GM18498 (cell line): ENCODE data around the gene CLPSL1.

Source experiments
- ATAC-seq: cut with Tn5 transposase; IDR thresholded peaks from one replicate; pipeline ENCODE4 v1.9.1; 2021; ENCODE audit warnings: mild to moderate bottlenecking, moderate library complexity; ENCODE audit not compliant: unreplicated experiment

CLPSL1 gene

DNA sequence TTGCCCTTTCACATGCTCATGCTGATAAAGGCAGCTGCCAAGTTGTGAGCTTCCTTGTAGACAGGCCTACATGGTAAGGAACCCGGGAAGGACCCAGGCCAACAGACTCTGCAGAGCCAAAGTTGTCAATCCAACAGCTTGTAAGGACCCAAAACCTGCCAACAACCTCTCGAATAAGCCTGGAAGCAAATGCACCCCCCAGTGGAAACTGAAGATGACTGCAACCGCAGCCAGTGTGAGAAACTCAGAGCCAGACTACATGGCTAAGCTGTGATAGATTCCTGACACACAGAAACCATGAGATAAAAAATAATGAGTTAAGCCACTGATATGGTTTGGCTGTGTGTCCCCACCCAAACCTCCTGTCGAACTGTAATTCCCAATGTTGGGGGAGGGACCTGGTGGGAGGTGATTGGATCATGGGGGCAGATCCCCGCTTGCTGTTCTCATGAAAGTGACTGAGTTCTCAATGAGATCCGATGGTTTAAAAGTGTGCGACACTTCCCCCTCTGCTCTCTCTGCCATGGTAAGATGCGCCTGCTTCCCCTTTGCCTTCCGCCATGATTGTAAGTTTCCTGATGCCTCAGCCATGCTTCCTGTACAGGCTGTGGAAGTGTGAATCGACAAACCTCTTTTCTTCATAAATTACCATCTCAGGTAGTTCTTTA, 23.2 kb upstream of the CLPSL1 start:
- no peak for ATAC-seq

DNA sequence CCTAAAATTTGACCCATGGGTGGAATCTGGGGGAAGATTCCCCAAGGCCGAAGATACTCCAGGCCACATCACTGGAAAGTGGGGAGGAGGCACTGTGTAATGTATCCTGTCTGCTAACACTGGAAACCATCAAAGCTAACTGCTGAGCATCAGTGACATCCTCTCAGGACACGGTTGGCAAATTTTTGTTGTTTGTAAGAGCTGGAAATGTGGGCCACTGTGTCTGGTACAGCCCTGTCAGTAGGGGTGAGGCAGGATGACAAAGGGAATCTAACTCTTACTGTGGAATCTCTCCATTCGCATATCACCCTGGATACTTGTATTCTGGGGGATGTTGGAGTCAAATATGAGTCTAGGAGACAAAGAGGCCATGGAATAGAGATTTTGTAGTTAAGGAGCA, 21.4 kb upstream of the CLPSL1 start:
- no peak for ATAC-seq

DNA sequence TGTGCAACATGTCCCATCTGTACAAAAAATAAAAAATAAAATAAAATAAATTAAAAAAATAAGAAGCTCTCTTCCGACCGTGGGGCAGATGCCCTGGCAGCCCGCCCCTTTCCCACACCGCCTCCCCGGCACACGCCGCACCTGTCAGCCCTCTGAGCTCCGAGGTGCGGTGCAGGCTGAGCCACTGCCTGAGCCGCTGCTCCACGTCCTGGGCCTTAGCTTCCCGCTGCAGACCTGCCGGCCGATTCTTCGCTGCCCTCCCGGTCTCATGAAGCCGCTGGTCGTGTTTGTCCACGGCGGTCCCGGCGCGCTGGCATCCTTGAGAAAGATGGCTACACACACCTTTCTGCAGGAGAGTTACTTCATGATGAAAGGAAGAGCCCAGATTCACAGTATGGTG, 15.1 kb upstream of the CLPSL1 start:
- no peak for ATAC-seq

DNA sequence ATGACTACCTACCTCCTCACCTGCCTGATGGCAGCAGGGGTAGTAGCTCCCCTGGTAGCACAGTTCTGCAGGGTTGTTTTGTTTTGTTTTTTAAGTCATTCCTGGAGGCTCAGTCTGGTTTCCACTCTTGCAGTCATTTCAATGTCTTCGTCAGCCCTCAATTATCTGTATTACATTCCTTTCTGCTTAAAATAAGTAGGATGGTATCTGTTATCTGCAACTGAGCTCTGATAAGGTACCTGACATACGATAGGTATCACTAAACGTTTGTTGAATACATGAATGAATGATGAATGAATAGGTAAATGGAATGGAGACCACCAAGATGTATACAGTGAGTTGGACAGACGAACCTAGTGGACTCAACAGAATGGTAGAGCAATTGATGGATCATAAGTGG, 11.6 kb upstream of the CLPSL1 start:
- ATAC-seq, result no peak

DNA sequence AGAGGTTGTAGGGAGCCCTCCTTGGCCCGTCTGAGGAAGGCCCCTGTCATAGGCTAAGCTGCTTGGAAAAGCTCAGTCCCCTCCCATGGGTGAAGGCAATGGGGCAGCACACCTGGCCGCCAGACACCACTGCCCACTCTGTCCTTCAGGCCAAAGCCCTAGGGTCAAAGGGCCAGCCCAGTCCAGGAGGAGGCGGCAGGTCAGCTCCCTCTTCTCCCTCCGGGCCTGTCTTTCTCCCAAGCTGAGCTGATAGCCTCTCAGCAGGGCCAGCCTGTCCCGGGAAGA, 9.5 kb upstream of the CLPSL1 start:
- ATAC-seq, result no peak

DNA sequence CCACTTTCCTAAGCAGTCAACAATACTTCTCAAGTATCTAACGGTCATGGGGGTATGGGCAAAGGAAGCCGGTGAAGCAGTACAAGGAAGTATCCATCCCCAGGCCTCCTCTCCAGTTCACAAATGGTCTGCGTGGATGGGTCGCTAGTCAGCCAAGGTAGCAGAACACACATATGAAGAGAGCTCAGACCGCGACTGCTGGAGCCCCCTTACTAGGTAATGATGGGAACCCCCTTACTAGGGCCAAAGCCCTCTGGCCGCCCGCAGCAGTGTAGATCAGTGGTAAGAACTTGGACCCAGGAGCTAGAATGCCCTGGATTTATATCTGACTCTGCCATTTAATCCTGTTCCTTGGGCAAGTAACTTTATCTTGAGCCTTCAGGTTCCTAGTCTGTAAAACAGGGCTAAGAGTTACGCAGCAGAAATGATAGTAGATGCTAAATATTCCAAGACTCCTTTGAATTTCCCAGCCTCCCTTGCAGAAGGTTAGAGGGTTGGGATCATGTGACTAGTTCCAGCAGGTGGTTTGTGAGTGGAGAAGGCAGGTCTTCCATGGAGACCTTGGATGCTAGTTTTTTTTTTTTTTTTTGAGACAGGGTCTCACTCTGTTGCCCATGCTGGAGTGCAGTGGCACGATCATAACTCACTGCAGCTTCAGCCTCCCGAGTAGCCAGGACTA, 6.6 kb upstream of the CLPSL1 start:
- no peak for ATAC-seq

DNA sequence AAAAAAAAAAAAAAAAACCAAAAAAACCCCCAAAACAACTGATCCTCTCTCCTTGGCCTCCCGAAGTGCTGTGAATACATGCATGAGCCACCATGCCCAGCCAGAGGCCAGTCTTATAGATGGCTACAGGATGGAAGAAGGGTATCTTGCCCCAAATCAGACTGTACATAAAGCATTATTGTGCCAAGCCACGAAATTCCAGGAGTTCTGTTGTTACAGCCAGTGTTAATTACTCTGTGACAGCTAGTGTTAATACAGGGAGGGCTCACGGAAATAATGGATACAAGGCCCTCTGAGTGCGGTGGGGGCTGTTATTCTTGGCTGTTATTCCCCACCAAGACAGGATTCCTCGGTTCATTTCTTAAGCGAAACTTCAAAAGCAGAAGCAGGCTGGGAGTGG, 5.8 kb upstream of the CLPSL1 start:
- ATAC-seq, result no peak

DNA sequence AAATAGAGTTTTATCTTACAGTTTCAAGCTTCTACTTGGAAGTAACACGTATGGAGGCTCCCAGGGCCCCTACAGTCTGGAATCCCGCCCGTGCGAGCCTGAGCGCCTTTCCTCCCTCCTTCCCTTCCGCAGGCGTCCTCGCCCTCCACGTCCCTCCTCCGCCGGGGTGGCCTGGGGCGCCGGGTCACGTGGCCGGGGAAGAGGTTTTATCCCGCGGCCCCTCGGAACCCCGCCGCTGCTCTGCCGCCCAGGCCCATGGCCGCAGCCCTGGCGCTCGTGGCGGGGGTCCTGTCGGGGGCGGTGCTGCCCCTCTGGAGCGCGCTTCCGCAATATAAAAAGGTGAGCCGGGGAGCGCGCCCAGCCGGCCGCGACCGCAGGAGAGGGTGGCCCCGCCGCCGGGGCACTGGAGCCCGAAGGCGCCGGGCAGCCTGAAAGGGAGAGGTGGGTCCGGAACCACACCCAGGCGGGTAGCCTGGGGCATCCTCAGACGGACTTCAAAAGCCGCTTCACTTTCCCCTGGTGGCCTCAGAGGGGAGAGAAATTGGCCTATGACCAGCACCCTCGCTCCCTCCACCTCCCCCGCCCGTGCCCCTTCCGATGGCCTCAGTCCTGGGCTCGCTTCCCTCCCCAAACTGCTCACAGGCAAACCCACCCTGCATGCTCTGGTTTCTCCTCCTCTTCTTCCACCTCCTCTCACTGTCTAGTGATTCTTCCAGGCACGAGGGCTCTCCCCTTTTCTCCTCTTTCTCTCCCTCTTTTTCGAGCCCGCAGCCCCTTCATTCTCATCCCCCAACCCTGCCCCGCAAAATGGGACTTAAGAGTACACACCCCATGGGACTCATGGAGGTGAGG, 4.2 kb upstream of the CLPSL1 start, which contains the start of gene CLPSL2:
CLPSL2 (plus strand) TSS at position 235 of the 852 bp plus-strand sequence; CDS start at position 256, 21 bp downstream.
- no peak for ATAC-seq

DNA sequence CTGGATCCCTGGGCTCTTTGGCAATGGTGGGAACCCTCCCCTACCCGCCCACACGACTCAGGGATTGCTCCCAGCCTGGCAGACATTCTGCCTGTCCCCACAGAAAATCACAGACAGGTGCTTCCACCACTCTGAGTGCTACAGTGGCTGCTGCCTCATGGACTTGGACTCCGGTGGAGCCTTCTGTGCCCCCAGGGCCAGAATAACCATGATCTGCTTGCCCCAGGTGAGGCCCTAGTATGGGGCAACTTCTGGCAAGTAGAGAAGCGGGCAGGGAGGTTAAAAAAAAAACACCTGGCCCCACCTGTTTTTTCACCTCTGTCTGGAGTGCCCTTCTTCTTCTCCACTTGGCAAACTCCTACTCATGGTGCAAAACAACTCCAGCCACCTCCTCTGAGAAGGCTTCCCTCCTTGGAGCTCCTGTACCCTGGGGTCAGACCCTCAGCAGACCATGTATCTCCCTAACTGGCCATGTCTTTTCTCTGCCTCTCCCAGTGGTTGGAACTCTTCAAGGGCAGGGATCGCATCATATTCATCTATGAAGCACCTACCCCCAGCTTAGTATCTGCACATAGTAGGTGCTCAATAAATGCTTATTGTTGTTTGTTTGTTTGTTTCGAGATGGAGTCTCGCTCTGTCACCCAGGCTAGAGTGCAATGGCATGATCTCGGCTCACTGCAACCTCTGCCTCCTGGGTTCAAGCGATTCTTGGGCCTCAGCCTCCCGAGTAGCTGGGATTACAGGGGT, 3.3 kb upstream of the CLPSL1 start:
- no peak for ATAC-seq

DNA sequence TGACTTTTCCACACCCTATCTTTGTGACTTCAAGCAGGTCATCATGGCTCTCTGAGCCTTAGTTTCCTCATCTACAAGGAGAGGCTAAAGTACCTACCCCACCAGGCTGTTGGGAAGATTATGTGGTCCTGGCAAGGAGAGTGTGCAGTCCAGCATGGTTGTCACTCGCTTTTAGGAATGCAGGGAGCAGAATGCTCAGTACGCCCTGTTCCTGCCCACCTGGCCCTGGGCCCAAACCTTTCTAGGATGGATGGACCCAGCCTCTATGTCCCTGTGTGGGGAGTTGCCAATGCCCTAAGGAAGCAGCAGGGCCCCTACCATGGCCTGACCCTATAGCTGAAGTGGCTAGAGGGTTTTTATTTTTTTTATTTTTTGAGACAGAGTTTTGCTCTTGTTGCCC, 2.4 kb upstream of the CLPSL1 start:
- no peak for ATAC-seq

DNA sequence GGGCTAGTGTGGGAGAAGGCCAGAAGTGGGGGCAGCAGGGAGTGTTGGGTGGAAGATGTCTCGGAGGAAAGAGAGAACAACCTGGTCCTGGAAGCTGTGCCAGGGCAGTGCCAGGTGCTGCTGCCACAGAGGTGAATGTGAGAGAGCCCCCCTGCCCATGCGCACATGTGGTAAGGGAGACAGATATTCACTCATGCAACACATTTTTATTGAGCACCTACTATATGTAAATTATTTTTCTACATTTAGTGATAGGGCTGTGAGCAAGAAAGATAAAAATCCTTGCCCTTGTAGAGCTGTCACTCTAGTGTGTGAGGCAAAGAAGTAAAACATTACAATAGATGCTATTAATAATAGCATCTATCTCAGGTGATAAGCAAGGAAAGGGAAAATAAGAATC, 471 bp downstream of the CLPSL1 start:
- ATAC-seq, result no peak

DNA sequence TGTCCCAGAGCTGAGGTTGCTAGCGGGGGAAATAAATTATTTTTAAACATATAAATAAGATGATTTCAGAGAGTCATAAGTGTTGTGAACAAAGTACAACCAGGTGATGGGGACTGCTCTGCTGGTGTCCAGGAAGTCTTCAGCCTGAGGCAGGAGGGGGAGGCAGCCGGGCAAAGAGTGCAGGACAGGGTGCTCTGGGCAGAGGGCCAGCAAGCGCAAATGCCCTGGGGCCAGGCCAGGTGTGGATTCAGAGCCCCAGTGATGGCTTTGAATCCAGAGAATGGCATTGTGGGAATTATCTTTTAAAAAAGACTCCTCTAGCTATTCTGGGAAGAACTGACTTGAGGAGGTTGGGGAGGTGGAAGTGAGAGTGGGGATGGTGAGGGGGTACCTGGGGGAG, 1.6 kb downstream of the CLPSL1 start:
- no peak for ATAC-seq

DNA sequence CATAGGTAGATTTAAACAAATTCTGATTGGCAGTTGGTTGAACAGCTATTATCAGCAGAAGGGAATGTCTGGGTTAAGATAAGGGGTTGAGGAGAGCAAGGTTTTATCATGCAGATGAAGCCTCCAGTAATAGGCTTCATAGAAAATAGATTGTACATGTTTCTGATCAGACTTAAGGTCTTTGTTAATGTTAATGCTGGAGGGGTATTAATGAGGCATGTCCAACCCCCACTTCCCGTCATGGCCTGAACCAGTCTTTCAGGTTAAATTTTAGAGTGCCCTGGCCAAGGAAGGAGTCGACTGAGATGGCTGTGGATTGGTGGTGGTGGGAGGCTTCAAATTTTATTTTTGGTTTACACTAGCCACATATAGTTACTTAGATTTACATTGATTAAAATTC, 3.4 kb downstream of the CLPSL1 start:
- no peak for ATAC-seq

DNA sequence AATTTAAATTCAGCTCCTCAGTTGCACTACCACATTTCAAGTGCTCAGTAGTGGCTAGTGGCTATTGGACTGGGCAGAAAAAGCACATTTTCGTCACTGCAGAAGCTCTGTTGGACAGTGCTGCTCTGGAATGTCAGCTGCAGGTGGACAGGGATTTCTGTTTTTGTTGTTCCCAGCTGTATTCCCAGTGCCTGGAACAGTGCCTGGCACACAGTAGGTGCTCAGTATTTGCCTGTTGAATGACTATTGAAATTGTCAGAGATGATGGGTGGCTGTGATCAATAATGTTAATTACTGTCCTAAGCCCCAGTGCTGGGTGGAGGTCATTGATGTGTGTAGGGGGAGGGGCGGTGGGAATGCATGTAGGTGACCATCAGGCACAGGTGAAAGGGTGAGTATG, 5.5 kb downstream of the CLPSL1 start:
- no peak for ATAC-seq

DNA sequence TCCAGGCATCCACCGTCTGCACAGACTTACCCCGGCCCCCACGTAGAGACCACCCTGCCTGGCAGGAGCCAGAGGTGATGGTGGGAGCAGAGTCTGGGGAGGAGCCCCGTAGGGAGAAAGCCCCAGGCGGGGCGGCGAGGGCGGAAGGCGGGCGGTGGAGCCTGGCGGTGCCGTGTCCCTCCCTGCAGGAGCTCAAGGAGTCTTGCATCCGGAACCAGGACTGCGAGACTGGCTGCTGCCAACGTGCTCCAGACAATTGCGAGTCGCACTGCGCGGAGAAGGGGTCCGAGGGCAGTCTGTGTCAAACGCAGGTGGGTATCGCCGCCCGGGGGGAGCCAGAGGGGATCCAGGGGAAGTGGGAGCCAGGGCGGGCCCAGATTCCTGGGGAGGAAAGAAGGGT, 6.0 kb downstream of the CLPSL1 start:
- ATAC-seq, result no peak

DNA sequence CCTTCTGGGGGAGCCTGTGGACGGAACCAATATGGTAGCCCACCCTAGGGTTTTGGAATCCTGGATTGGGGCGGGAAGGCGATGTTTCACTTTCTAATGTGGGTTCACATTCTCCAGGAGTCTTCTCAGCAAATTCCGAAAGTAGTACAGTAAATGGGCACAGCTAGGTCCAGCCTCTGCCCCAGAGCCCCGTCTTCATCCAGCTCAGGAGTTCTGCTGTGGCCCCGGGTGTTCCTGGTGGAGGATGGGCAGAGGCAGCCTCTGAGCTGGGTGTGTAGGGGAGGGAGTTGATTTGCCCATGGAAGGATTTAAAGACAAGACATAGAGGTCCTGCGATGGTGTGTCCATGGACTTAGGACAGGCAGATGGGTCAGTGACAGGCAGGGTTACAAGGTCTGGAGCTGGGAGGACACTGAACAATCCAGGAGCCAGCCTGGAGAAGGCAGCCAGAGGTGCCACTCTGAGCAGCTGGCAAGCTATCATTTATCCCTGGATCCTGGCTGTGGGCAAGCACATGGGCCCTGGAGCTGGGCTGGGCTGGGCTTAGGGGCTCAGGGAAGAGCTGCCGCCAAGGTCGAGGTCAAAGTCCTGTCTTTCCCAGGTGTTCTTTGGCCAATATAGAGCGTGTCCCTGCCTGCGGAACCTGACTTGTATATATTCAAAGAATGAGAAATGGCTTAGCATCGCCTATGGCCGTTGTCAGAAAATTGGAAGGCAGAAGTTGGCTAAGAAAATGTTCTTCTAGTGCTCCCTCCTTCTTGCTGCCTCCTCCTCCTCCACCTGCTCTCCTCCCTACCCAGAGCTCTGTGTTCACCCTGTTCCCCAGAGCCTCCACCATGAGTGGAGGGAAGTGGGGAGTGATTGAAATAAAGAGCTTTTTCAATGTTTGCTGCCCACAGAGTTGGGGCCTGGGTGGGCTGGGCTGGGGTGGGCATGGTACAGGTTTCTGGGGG, 6.7 kb downstream of the CLPSL1 start:
- ATAC-seq, result no peak

DNA sequence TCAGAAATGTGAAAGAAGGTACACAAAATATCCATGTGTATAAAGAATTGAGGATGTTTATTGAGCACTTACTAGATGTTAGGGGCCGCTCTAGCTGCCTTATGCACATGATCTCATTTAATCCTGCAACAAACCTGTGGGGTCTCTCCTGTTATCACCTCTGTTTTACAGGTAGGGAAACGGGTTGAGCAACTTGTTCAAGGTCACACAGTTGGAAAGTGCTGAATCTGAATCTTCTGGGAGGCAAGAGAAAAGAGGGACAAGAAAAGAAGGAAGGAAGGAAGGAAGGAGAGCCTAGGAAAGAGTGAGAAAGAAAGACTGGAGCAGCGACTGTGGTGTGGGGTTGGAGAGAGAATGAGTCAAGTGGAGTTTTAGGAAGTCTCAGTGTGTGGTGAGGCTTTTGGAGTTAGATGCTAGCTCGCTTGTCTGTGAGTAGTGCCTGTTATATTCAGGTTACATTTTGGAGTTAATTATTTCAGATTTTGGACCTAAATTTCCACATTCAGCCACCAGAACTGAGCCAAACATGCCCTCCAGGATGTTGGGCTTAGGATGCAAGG, 7.7 kb downstream of the CLPSL1 start:
- ATAC-seq, result no peak

DNA sequence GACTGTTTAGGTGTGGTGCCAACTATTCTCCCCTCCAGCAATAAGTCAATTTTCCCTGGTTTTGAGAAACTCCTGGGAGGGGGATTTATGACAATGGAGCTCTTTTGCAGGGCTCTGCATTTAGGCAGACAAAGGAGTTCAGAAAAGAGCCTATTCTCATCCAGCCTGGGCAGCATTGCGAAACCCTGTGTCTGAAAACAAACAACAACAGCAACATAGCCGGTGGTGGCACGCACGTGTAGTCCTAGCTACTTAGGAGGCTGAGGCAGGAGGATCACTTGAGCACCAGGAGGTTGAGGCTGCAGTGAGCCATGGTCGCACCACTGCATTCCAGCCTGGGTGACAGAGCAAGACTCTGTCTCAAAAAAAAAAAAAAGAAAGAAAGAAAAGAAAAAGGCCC, 9.9 kb downstream of the CLPSL1 start:
- ATAC-seq, result no peak

DNA sequence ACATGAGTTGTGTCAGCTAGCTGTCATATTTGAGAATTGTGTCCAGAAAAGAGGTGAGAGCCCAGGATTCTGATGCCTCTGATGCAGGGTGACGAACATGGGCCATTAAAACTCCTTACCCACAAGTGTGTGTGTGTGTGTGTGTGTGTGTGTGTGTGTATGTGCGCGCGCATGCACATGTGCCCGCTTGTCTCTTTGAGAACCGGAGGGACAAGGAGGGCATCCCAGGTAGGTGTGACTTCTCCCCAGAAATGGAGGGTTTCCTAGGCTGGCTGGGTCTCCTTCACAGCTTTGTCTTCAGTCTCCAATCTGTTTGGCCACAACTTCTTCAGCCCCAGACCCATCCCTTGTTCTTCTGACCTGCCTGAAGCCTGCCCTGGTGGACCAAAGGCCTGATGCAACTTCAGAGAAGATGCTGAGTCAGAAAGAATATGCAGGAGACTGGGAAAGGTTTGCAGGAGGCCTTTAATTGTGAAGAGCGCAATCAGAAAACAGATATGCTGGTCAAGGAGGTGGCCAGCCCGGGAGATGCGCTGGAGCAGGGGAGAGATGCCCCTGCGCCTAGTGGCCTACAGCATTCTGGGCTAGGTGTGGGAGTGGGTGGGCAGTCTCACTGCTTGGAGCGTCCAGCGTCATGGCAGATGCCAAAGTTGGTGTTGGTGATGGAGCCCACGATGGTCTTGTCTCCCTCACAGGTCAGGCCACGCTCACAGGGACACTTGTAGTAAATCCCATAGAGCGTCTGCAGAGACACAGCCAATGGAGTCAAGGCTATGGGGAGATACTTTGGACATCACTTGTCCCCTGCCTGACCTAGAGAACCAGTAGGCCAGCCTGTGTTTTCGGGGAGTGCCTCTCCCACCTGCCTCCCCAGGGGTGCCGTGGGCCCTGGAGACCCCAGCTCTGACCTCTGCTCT, 14.0 kb downstream of the CLPSL1 start:
- no peak for ATAC-seq
